Ureter (tissue), 1 donor: ENCODE data around the gene TM7SF3. TPM values are rescaled to one million over a fixed set of nuclear protein-coding genes. Genes with fewer than 3 reads are reported as not detected.
"Not testable (repeated sequence)": the region's sequence is repeated elsewhere in the genome, so short reads cannot be mapped to it uniquely, and the experiment has no call there.

Experiments
- DNase-seq: peaks from one replicate; pipeline ENCODE4 v3.0.0-alpha.2; 2020; ENCODE audit warnings: low spot score
- total RNA-seq: library from RNA; stranded (reverse); gene quantifications from one replicate; pipeline ENCODE4 v1.2.4, GENCODE V29; 2023
- donor health status: DM: yes; HTN: yes; CAD: no.

The TM7SF3 gene
- 92.9 TPM for total RNA-seq

- peak; percentile 94 for DNase-seq
Observed at GRCh38 chr12:27014085-27014858, at the start of gene TM7SF3. TM7SF3 (minus strand) TSS chr12:27014384; CDS start chr12:27014168, 216 bp downstream.

GRCh38 chr12:27063250-27063851 lies 49.2 kb upstream of the TM7SF3 start:
- no peak for DNase-seq

DNA sequence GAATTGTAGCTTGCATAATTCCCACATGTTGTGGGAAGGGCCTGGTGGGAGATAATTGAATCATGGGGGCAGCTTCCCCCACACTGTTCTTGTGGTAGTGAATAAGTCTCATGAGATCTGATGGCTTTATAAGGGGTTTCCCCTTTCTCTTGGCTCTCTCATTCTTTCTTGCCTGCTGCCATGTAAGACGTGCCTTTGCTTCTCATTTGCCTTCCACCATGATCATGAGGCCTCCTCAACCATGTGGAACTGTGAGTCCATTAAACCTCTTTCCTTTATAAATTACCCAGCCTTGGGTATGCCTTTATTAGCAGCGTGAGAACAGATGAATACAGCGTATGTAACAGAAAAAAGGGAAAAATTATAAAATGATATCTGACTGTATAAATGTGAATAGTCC lies 47.1 kb upstream of the TM7SF3 start:
- DNase-seq, result no peak

DNA sequence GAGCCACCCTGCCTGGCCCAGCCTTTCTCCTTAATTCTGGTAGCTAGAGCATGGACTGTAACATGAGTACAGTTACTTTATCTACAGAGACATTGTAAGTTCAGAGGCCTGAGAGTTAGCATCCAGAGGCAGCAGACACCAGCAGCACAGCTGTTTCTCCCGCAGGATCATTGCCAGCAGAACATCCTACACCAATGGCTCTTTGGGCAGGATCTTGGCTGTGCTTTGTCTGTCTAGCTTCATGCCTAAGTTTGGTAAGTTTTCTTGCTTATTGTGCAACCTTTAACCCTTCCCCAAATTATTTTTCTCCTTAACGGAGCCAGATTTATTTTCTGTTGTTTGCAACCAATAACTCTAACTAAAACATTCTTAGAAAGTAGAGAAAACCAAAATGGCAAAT lies 46.6 kb upstream of the TM7SF3 start:
- no peak for DNase-seq

DNA sequence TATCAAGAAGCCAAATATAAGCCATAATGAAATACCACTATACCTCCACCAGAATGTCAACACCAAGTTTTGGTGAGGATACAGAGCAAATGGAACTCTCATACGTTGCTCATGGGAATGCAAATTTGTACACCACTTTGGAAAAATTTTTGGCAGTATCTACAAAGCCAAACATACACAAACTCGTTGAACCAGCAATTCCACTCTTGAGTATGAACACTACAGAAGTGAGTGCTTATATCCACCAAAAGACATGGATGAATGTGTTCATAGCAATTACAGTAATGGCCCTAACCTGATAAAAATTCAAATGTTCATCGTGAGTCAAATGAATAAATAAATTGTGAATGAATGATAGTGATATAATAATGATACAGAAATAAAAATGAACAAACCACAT lies 43.4 kb upstream of the TM7SF3 start:
- DNase-seq, result no peak

DNA sequence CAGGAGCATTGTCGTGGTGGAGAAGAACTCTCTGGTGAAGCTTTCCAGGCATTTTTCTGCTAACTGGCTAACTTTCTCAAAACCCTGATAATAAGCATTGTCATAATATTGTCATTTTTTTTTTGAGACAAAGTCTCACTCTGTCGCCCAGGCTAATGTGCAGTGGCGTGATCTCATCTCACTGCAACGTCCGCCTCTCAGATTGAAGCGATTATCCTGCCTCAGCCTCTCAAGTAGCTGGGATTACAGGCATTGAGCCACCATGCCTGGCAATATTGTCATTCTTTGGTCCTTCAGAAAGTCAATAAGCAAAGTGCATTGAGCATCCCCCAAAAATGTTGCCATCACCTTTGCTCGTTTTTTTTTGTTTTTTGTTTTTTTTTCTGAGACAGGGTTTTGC lies 41.8 kb upstream of the TM7SF3 start:
- DNase-seq, result no peak

- no peak for DNase-seq
Observed at GRCh38 chr12:27052742-27053141, 38.6 kb upstream of the TM7SF3 start.

DNA sequence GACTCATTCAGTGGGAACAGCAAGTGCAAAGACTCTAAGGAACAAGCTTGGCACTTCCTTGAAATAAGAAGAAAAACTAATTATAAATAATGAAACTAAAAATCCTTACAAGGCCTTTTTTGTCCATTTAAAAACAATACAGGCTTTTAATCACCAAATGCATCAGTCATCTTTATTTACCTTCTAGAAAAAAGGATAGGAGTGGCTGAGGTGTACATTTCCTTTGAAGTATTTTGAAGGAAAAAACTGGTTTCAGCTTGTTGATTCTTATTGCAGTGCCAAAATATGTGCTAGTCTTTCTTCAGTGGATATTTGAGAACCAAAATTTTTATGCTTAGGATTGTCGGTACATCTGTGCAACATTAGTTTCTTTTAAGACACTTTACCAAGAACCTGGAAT lies 38.0 kb upstream of the TM7SF3 start:
- no peak for DNase-seq

GRCh38 chr12:27048822-27049752 lies 34.9 kb upstream of the TM7SF3 start:
- no peak for DNase-seq

GRCh38 chr12:27042018-27042417 lies 27.8 kb upstream of the TM7SF3 start:
- not testable (repeated sequence) for DNase-seq

GRCh38 chr12:27040637-27041036 lies 26.5 kb upstream of the TM7SF3 start:
- not testable (repeated sequence) for DNase-seq

DNA sequence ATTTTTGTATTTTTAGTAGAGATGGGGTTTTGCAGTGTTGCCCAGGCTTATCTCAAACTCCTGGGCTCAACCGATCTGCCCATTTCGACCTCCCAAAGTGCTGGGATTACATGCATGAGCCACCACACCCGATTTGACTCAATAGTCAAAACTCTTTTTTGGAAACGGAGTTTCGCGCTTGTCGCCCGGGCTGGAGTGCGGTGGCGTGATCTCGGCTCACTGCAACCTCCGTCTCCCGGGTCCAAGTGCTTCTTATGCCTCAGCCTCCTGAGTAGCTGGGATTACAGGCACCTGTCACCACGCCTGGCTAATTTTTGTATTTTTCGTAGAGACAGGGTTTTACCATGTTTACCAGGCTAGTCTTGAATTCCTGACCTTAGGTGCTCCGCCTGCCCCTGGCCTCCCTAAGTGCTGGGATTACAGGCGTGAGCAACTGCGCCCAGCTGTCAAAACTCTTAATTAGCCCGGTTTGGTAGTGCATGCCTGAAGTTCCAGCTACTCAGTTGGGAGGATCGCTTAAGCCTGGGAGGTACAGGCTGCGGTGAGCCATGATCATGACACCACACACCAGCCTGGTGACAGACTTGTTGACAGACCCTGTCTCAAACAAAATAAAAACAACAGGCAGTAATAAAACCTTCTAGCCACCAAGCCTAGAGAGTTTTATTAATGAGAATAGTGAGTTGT lies 20.6 kb upstream of the TM7SF3 start:
- DNase-seq, result no peak

- DNase-seq, result no peak
Observed at GRCh38 chr12:27032679-27033078, 18.5 kb upstream of the TM7SF3 start.

GRCh38 chr12:27031531-27031930 lies 17.3 kb upstream of the TM7SF3 start:
- DNase-seq, result no peak

- no peak for DNase-seq
Observed at GRCh38 chr12:27026257-27026656, 12.1 kb upstream of the TM7SF3 start.

DNA sequence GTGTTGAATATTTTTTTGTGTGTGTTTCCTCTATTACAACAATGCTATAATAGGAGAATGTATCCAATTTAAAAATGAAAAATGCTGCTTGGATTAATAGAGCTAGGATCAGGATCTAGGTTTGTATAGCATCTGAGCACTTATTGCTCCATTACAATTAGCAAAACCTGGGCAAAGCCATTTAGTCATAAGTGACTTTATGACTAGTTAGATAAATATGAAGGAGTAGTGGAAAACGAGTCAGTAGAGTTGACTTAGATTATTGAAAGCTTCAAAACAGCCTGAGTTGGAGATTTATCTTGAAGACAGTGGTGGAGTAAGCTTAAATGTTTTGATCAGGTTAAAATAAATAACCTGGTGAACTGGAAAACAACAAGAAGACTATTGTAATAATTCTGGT lies 10.9 kb upstream of the TM7SF3 start:
- no peak for DNase-seq

DNA sequence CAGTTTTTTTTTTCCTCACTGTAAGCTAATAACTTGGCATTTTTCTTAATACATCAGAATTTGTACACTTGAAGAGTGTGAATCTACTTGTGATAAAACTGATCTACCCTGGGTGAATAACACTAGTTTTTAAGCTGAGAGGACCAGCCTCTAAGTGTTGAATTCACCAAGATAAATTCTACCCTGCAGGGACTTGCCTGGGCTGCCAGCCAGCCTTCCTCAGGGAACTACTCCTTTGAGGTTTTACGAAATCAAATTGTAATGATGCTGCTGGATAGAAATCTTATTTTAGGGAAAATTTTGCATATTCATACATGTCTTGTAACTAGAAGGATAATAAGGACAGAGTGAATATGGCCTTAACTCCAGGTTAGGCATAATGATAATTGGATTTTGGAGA lies 10.1 kb upstream of the TM7SF3 start:
- DNase-seq, result no peak

DNA sequence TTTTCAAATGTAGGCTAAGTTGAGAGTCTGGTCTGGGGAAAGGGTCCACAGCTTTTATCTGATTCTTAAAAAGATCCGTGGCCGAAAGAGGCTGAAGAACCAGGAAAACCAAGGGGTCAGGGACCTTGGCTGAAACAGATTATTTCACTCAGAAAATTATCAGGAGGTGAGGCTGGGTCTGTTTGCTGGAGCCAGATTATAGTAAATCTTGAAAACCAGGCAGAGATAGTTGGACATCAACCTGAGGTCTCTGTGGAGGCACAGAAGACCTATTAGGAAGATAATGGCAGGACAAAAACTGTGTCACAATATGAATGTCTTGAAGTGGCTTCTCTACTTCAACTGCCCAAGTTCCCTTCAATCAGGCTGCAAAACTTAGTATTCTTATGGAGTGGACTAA lies 6.6 kb upstream of the TM7SF3 start:
- DNase-seq, result no peak

DNA sequence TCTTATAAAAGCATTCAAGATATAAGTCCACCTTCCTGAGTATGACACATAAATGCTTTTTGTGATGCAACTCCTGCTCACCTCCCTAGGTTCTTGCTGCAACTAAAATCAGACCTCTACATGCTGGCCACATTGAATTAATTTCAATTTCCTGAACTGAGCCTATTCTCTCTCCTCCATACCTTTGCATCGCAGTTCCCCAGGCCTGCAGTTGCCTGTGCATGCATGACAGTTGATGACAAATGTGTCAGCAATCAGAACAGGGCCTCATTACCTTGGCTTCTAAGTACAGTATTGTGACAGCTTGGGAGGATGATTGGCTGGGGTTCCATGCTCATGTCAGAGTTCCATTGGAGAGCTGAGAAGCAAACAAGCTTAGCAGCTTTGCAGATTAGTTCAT lies 3.9 kb upstream of the TM7SF3 start:
- DNase-seq, result no peak

- not testable (repeated sequence) for DNase-seq
Observed at GRCh38 chr12:27017163-27017823, 3.1 kb upstream of the TM7SF3 start.

DNA sequence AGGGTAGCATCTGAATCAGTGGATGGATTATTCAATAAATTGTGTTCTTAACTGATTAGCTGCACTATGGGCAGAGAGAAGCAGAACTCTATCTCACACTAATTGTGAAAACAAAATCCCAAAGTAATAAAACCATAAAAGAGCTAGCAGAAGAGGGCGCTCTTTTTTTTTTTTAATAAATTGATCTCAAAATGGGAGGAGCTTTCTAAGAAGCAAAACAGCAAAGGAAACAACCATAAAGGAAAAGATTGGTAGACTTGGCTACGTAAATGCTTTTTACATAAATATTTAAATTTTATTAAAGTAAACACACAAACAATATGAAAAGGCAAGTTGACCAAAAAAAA lies 1.5 kb upstream of the TM7SF3 start:
- no peak for DNase-seq
